PFSK-1 (cell line): ENCODE data around the gene RERE.

Experiments
- POLR2AphosphoS5 ChIP-seq: IDR thresholded peaks from 2 replicates; pipeline ENCODE4 v1.6.1; 2012; ENCODE audit warnings: low read depth, mild to moderate bottlenecking, control low read depth, low read length, moderate library complexity
- TAF1 ChIP-seq: IDR thresholded peaks from 2 replicates; pipeline ENCODE4 v1.6.1; 2012; ENCODE audit warnings: low read length, control low read depth, borderline replicate concordance; ENCODE audit not compliant: insufficient read depth

- TF ChIP-seq POLR2AphosphoS5 (no peak), TAF1 (no peak)
These were observed 474.4 kb downstream of the RERE start for GRCh38 chr1:8343044-8343443.
